ENCODE data around the gene PHOSPHO2. TPM values are rescaled to one million over a fixed set of nuclear protein-coding genes. Genes with fewer than 3 reads are reported as not detected.

Gene PHOSPHO2
- total RNA-seq, 1 experiment from 2014 or later = 6.9 TPM

GRCh38 chr2:169690958-169691357, 3.3 kb upstream of the PHOSPHO2 start:
- Histone ChIP-seq H3K36me3 (ENCODE audit: insufficient read depth, low read length, poor library complexity, severe bottlenecking) (no peaks in the 10 kb centered on the region), H3K9me3 (ENCODE audit: low read depth, low read length, poor library complexity, severe bottlenecking) (no peaks in the 10 kb centered on the region), H3K4me3 (ENCODE audit: low read depth, low read length, poor library complexity, severe bottlenecking) (no peak overlapping the region), H3K4me1 (ENCODE audit: insufficient read depth, low read length, poor library complexity, severe bottlenecking) (peaks cover 4% of the 10 kb centered on the region), H3K27ac (ENCODE audit: low read depth, low read length, poor library complexity, severe bottlenecking) (no peak overlapping the region), H3K27me3 (replicated peaks; ENCODE audit: insufficient read depth, low read depth, low read length, poor library complexity) (no peaks in the 10 kb centered on the region)
- CTCF ChIA-PET = no interaction called here
- TF ChIP-seq CTCF (conservative IDR thresholded peaks at IDR 0.05; ENCODE audit: low read depth, low read length) (no peak), EZH2 (IDR thresholded peaks at IDR 0.05; ENCODE audit: borderline replicate concordance, low read depth, low read length, poor library complexity, severe bottlenecking) (no peak)
- intact Hi-C loops (cut with micrococcal nuclease; ENCODE audit: unreplicated experiment) = no loop called here
- BruUV-seq (replicated peaks) = no TSS peak
- POLR2A ChIA-PET (ENCODE audit: low non-redundant PET) = no interaction called here
- DNase-seq (ENCODE audit: low spot score) = no peak

GRCh38 chr2:169692718-169693117, 1.6 kb upstream of the PHOSPHO2 start:
- intact Hi-C loops (cut with micrococcal nuclease; ENCODE audit: unreplicated experiment) = no loop called here
- H3K27ac ChIP-seq (ENCODE audit: low read depth, low read length, poor library complexity, severe bottlenecking) = no peak overlapping the region
- no peak for TF ChIP-seq EZH2 (IDR thresholded peaks at IDR 0.05; ENCODE audit: borderline replicate concordance, low read depth, low read length, poor library complexity, severe bottlenecking)
- TF ChIP-seq CTCF (conservative IDR thresholded peaks at IDR 0.05; ENCODE audit: low read depth, low read length) = no peak
- no peak for DNase-seq (ENCODE audit: low spot score)
- CTCF ChIA-PET = no interaction called here
- POLR2A ChIA-PET (ENCODE audit: low non-redundant PET) = no interaction called here
- TSS peak; percentile 60 for BruUV-seq (replicated peaks)
- H3K36me3 ChIP-seq (ENCODE audit: insufficient read depth, low read length, poor library complexity, severe bottlenecking) = no peaks in the 10 kb centered on the region
- no peaks in the 10 kb centered on the region for H3K9me3 ChIP-seq (ENCODE audit: low read depth, low read length, poor library complexity, severe bottlenecking)
- H3K4me3 ChIP-seq (ENCODE audit: low read depth, low read length, poor library complexity, severe bottlenecking) = no peak overlapping the region
- no peaks in the 10 kb centered on the region for H3K27me3 ChIP-seq (replicated peaks; ENCODE audit: insufficient read depth, low read depth, low read length, poor library complexity)
- H3K4me1 ChIP-seq (ENCODE audit: insufficient read depth, low read length, poor library complexity, severe bottlenecking) = peaks cover 4% of the 10 kb centered on the region

- intact Hi-C loops (cut with micrococcal nuclease; ENCODE audit: unreplicated experiment) = no loop called here
- Histone ChIP-seq H3K4me1 (ENCODE audit: insufficient read depth, low read length, poor library complexity, severe bottlenecking) (peaks cover 4% of the 10 kb centered on the region), H3K27me3 (replicated peaks; ENCODE audit: insufficient read depth, low read depth, low read length, poor library complexity) (no peaks in the 10 kb centered on the region), H3K9me3 (ENCODE audit: low read depth, low read length, poor library complexity, severe bottlenecking) (no peaks in the 10 kb centered on the region), H3K27ac (ENCODE audit: low read depth, low read length, poor library complexity, severe bottlenecking) (no peak overlapping the region), H3K4me3 (ENCODE audit: low read depth, low read length, poor library complexity, severe bottlenecking) (peak overlapping the region; percentile 69), H3K36me3 (ENCODE audit: insufficient read depth, low read length, poor library complexity, severe bottlenecking) (no peaks in the 10 kb centered on the region)
- DNase-seq (ENCODE audit: low spot score) = peak; percentile 35
- ChIA-PET CTCF (no interaction called here), POLR2A (ENCODE audit: low non-redundant PET) (no interaction called here)
- peak; percentile 42 for TF ChIP-seq CTCF (conservative IDR thresholded peaks at IDR 0.05; ENCODE audit: low read depth, low read length)
- no peak for TF ChIP-seq EZH2 (IDR thresholded peaks at IDR 0.05; ENCODE audit: borderline replicate concordance, low read depth, low read length, poor library complexity, severe bottlenecking)
- no TSS peak for BruUV-seq (replicated peaks)
Measured at GRCh38 chr2:169693360-169693759, 909 bp upstream of the PHOSPHO2 start.
